NCI-H524 (cell line): ENCODE results near the gene DEPDC5.

ENCODE experiments used
- DNase-seq, 2 experiments: peaks; one replicate each; lab custom pipeline; 2025; lab: John Stamatoyannopoulos, UW

Gene DEPDC5

DNA sequence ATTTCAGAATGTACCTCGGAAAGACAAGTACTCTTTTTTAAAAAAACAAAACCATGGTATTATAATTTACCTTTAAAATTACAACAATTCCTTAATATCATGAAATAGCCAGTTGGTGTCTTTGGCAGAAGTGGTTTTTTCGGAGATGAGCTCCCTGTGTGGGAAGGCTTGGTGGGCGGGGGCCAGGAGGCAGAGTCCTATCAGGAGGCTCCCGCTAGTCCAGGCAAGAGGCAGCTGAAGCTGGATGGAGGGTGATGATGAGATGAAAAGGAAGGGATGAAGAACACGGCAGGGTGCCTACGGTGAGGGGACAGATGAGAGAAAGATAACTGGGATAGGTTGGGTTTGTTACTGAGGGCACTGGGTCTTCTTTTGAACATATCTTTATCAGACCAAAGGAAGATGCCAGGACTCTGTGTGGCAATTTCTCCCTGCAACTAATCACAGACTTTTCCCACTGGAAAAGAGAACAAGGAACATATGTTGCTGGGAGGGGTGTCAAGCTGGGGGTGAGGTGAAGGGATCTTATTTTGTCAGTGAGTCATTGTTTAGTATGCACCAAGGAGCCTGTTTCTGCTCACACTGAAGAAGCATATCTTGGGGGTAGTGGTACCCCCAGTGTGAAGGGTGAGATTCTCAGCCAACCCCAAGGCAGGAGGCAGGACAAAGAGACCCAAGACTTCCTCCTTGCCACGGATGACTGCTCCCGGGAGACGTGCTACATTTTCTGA, 99.0 kb downstream of the DEPDC5 start:
- DNase-seq = no peak

DNA sequence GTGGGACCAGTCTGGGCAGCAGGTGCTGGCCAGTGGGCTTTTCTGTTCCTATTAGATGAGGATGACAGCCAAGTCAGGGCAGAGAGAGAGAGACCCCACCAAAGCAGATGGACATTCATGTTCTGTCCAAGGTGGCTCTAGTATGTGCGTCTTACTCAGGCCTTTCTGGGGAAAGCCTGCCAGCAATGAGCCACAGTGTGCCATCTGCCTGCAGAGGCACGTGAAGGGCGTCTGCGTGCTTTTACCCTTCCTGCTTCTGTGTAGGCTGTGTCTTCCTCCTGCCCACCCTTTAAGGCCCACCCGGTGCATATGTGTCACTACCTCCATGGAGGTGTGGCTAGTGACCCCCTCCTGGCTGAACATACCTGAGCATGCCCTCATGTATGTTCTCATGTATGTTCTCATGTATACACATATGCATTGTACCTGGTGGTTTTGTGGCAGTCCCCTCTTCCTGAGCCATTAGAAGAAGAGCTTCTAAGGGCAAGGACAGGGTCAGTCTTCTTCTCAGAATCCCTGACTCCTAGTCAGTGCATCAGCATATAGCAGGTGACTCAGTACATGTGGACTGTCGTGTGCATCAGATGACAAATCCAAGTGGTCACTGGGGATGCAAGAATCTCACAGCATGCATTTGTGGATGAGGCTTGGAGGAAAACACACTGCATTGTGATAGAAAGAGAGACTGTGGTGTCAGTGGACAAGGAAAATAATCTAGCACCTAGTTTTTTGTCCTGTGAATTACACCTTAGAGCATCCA, 100.1 kb downstream of the DEPDC5 start:
- DNase-seq = no peak

DNA sequence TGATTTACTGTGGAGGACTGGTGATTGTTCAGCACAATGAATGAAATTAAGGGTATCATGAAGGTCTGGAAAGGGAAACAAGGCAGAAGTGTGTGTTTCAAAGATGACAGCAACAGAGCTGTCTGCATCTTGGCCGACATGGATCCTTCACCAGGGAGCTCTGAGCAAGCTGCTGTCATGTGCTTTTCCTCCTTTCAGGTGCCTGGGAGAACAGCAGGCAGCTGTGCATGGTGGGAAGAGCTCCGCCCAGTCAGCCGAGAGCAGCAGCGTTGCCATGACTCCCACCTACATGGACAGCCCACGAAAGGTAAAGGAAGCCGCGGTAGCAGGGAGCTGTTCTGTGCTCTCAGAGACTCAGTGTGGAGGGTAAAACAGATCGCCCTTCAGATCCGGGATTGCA, 103.4 kb downstream of the DEPDC5 start:
- peak; percentile 47 to 75 for DNase-seq

DNA sequence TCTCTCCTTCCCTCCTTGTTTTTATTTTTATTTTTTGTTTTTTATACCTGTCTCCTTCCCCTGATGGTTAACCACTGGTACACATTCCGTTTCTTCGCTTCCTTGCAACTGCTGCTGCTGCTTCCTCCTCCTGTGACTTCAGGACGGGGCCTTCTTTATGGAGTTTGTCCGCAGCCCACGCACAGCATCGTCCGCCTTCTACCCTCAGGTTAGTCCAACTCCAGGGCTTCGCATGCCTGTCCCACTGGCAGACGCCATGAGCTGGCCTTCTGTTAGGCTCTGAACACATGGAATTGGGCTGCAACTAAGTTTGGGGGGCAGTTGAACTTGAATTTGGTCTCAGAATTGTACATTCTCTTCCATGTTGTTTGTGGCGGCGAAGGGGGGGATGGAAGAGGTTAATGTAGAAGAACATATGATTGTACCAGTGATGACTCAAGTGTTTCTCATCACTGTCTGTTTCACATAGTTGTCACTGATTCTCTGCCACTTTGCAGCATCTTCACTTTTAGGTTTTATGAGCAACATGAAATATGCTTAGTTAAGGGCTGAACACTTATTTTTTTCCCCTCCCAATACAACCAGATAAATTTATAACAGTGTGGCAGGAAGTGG, 107.5 kb downstream of the DEPDC5 start:
- no peak for DNase-seq

- DNase-seq = peak; percentile 55 to 96
Measured at GRCh38 chr22:31866918-31867317, 113.1 kb downstream of the DEPDC5 start.

DNA sequence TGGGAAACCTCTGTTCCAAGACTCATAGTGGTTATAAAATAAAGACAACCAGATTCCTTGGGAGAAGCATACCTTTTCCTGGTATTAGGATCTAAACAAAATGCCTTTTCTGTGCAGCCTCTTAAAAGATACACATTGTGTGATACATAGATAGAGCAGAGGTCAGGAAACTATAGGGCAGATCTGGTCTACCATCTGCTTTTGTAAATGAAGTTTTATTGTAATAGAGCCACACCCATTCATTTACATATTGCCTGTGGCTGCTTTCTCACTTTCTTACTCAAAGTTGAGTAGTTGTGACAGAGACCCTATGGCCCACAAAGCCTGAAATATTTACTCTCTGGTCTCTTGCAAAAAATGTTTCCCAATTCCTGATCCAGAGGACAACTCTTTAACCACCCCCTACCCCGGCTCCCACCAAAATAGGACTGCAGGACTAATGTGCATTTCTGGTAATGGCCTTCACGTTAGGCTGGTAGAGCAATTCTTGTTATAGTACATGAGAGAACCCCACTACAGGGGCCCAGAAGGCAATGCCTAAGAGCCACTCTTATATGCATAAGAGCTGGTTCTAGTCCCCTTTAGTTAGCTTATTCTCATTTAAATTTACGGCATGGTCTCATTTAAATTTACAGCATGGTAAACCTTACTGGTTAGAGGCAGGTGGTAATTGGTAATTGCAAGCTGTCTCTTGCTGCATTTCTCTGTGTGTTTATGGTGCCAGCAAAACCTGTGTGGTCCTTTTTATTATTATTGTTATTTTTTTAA, 113.8 kb downstream of the DEPDC5 start:
- DNase-seq = peak in 1 of 2 experiments; percentile 43

GRCh38 chr22:31869739-31870138, 115.9 kb downstream of the DEPDC5 start:
- DNase-seq = no peak

GRCh38 chr22:31870890-31871289, 117.1 kb downstream of the DEPDC5 start:
- no peak for DNase-seq

- DNase-seq = no peak
Measured at GRCh38 chr22:31871480-31871879, 117.7 kb downstream of the DEPDC5 start.

DNA sequence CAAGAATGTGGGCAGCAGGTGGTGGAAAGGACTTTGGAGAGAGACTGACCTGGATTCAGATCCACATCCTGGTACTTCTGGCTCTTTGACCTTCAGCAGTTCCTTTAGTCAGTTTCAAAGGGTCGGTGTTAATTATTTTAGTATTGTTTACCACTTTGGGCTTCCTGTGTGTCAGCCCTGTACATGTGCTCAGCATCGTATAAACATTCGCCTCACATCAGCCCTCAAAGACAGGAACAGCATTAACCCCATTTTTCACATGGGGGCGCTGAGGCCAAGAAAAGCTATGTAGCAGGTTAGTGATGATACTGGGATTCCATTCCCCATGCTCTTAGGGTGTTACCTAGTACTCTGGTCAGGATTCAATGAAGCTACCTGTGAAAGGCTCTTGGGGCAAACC, 118.4 kb downstream of the DEPDC5 start:
- DNase-seq = no peak

DNA sequence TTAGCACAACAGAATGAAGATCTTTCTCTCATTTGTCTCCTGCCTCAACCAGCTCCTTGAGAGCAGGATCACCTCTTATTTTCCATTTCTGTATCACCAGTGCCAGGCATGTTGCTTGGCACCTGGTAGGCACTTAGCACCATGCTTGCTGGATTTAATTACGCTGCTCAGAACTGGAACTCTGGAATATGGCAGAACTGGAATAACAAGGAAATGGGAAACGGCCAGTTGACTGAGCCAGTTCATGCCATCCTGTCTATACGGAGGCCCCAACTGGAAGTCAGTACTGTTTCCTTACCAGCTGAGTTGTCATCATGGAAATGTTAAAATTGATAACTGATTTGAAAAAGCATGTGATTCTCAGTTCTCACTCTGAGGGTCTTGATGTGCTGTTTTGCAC, 121.0 kb downstream of the DEPDC5 start:
- DNase-seq = no peak

DNA sequence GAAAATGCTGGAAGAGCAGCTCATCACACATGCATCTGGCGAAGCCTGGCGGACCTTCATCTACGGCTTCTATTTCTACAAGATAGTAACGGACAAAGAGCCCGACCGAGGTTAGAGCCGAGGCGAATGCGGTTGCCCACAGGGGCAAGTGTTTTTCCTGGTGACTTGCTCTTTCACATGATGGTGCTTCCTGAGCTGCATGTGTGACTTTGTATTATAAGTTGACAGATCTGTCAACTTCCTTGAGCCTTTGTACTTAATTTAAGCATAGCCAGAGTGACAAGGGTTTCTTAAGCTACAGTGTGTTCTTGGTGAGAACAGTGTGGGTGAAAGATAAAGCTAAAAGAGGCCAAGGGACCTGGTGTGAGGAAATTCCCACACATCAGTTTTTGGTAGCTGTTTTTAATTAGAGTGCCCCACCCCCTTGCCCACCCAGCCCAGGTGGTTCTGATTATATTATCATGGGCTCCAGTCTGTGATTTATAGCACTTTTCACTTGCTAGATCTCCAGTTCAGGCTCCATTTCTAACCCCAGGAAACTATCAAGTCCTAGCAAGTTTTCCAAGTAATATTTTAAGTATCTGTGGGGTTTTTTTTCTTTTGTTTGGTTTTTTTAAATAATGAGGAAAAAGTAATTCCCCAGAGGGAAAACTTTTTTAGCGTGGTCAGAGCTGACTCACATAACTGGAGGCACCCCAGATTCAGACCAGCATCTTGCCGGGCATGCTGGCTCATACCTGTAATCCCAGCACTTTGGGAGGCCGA, 122.5 kb downstream of the DEPDC5 start:
- no peak for DNase-seq

- DNase-seq = no peak
Measured at GRCh38 chr22:31879585-31879984, 125.8 kb downstream of the DEPDC5 start.

DNA sequence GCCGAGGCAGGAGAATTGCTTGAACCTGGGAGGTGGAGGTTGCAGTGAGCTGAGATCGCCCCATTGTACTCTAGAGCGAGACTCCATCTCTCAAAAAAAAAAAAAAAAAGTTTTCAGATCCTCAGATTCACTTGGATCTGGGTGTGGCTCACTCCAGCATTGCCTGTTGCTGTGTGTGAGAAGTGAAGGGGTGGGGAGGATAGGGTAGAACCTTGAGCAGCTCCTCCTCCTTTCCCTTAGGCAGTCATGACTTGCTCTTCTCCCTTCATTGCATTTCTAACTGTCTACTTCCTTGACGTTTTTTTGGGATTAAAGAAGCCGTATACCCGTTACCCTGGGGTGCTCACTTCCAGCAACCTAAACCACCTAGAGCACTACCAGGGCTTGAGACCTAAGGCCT, 127.4 kb downstream of the DEPDC5 start:
- no peak for DNase-seq

DNA sequence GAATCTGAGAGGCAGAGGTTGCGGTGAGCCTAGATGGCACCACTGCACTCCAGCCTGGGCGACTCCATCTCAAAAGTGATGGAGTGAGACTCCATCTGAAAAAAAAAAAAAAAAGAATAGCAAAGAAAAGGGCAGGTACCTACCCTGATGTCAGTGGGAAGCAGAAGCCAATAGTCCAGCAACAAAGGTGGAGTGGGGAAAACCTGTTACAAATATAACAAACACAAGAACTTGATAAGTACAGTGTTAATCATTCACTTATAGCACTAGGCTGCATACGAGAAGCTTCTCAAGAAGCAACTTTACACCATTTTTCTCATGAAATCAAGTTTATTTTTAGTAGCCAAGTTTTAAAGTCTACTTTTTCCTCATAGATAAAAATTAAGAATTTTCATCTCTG, 128.0 kb downstream of the DEPDC5 start:
- DNase-seq = no peak

GRCh38 chr22:31882971-31883370, 129.2 kb downstream of the DEPDC5 start:
- no peak for DNase-seq

- no peak for DNase-seq
Measured at GRCh38 chr22:31883989-31884388, 130.2 kb downstream of the DEPDC5 start.

DNA sequence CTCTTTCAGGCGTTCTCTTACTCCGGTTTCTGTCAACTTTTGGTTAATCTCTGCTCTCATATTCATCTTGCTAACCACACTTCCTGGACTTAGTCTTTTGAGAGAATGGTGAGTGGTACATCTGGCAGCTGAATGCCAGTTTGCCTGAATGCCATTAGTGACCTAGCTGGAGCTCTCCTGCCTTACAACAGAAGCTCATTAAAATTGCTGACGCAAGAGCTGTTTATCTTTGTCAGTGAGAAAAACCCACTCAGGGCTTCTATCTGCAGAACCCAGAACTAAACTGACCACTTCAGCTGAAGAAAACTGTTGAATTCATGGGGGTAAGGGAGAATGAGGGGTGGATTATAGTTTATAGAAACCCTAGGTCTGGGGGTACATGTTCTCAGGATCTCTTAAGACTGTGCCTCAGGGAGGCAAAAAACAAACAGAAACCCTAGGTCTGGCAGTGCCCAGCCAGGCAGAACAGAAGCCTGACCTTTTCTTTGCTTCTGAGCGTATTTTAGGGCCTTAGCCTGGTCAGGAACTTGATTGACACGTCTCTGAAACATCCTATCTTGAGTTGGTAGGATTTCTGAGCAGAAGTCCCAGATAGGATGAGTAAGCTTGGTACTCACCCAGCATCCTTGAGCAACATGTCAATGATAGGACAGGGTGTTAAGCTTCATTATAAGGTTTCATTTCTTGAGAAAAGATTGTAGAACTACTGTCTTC, 137.7 kb downstream of the DEPDC5 start:
- DNase-seq = no peak

DNA sequence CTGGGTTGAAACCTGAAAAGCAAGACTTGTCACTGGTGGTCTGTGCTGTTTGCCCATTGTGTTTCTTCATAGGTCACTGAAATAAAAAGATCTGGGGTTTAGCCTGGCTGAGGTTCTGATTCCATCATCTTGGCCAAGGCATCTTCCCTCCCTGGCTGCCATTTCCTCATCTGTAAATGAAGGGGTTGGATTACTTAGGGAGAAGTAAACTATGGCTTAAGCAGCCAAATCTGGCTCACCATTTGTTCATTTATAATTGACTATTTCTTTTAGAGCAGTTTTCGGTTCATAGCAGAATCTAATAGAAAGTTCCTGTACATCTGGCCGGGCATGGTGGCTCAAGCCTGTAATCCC, 138.2 kb downstream of the DEPDC5 start:
- DNase-seq = no peak

DNA sequence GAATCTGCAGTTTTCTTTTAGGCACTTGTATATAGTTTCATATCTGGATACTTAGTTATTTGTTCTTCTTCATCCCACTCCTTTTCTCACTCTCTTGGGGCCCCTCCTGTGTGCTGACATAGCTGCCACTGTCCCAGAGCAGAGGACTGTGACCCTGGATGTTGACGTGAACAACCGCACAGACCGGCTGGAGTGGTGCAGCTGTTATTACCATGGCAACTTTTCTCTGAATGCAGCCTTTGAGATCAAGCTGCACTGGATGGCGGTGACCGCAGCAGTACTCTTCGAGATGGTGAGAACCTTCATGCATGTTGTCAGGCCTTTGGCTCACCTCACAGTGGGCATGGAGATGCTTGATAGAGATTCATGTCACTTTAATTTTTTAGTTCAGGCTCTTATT, 139.6 kb downstream of the DEPDC5 start:
- no peak for DNase-seq
